Measurements from ENCODE around the gene ALKBH8.
"Not testable (repeated sequence)": the region's sequence is repeated elsewhere in the genome, so short reads cannot be mapped to it uniquely, and the experiment has no call there.

Gene ALKBH8

DNA sequence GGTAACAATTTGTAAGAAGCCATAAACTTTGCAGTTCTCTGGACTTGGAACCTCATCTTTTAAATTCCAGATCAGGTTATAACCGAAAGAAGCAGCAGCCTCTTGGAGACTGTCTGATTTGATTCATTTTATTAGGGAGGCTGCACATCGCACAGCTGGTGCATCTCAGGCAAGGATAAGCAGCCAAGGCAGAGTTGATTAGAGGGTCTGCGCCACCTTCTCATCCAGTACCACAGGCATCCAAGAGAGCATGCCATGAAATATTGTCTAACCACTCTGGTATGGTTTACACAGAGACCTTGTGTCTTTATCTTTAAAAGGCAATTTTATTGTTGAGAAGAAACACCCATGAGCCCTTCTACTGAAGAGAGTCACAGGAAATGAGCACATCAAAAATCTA lies 91.7 kb downstream of the ALKBH8 start:
- TF ChIP-seq, protein P1, sequence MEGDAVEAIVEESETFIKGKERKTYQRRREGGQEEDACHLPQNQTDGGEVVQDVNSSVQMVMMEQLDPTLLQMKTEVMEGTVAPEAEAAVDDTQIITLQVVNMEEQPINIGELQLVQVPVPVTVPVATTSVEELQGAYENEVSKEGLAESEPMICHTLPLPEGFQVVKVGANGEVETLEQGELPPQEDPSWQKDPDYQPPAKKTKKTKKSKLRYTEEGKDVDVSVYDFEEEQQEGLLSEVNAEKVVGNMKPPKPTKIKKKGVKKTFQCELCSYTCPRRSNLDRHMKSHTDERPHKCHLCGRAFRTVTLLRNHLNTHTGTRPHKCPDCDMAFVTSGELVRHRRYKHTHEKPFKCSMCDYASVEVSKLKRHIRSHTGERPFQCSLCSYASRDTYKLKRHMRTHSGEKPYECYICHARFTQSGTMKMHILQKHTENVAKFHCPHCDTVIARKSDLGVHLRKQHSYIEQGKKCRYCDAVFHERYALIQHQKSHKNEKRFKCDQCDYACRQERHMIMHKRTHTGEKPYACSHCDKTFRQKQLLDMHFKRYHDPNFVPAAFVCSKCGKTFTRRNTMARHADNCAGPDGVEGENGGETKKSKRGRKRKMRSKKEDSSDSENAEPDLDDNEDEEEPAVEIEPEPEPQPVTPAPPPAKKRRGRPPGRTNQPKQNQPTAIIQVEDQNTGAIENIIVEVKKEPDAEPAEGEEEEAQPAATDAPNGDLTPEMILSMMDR (IDR thresholded peaks at IDR 0.05; ENCODE audit: low read depth, low read length) = no peak
- no peak overlapping the region for H3K4me3 ChIP-seq (ENCODE audit: low read depth, low read length)

DNA sequence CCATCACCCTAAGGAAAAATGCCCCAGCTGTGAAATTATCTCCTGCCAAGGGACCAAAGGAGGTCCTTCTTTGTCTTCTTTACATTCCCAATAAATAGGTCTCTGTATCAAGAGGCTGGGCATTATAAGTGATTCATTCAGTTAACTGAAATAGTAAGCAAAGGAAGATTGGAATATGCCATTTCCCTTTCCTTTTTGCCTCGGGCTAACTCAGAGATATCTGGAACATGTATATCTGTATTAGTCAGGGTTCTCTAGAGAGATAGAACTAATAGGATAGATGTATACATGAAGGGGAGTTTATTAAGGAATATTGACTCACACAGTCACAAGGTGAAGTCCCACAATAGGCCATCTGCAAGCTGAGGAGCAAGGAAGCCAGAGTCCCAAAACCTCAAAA lies 92.6 kb downstream of the ALKBH8 start:
- no peak overlapping the region for H3K4me3 ChIP-seq (ENCODE audit: low read depth, low read length)
- TF ChIP-seq, protein P1 (IDR thresholded peaks at IDR 0.05; ENCODE audit: low read depth, low read length) = no peak

DNA sequence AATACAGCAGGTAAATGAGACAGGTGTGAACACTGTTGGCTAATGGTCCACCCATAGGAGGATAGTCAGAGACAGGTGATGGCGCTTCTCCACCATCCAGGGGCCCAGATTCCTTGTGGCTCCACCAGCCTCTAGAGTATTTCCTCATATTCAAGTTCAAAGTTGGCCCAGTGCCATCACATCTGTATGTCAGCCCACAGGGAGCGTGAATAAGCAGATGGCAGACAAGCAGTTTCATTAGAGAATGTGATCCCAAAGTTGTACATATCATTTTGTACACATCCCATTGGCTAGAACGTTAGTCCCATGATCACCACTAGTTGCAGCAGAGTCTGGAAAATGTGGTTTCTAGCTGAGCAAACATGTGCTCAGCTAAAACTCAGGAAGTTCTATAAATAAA lies 96.9 kb downstream of the ALKBH8 start:
- TF ChIP-seq, protein P1 (IDR thresholded peaks at IDR 0.05; ENCODE audit: low read depth, low read length) = no peak
- no peak overlapping the region for H3K4me3 ChIP-seq (ENCODE audit: low read depth, low read length)

DNA sequence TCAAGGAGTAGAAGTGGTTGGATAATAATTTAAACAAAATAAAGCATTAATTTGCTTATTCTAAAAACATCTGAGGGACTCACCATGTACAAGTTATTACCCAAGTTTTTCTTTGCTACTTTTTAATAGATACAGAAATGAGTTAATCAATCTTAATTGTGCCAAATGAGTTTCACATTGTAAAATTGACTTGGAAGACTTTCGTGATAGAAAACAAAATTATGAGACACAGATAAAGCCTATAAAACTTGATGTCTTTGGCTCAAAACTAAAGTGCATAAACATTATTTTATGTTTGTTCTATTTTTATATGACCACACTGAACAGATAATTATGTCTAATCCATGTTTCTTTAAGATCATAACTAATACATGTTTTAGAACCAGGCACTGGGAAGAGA lies 97.8 kb downstream of the ALKBH8 start:
- no peak overlapping the region for H3K4me3 ChIP-seq (ENCODE audit: low read depth, low read length)
- TF ChIP-seq, protein P1 (IDR thresholded peaks at IDR 0.05; ENCODE audit: low read depth, low read length) = no peak

DNA sequence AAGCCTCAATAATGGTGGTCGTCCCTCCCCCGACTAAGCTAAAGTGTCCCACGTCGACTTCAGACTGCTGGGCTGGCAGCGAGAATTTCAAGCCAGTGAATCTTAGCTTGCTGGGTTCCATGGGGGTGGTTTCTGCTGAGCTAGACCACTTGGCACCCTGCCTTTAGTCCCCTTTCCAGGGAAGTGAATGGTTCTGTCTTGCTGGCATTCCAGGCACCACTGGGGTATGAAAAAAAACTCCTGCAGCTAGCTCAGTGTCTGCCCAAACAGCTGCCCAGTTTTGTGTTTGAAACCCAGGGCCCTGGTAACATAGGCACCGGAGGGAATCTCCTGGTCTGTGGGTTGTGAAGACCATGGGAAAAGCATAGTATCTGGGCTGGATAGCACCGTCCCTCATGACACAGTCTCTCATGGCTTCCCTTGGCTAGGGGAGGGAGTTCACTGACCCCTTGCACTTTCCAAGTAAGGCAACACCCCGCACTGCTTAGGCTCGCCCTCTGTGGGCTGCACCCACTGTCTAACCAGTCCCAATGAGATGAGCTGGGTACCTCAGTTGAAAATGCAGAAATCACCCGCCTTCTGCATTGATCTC lies 99.2 kb downstream of the ALKBH8 start:
- not testable (repeated sequence) for H3K4me3 ChIP-seq (ENCODE audit: low read depth, low read length)

DNA sequence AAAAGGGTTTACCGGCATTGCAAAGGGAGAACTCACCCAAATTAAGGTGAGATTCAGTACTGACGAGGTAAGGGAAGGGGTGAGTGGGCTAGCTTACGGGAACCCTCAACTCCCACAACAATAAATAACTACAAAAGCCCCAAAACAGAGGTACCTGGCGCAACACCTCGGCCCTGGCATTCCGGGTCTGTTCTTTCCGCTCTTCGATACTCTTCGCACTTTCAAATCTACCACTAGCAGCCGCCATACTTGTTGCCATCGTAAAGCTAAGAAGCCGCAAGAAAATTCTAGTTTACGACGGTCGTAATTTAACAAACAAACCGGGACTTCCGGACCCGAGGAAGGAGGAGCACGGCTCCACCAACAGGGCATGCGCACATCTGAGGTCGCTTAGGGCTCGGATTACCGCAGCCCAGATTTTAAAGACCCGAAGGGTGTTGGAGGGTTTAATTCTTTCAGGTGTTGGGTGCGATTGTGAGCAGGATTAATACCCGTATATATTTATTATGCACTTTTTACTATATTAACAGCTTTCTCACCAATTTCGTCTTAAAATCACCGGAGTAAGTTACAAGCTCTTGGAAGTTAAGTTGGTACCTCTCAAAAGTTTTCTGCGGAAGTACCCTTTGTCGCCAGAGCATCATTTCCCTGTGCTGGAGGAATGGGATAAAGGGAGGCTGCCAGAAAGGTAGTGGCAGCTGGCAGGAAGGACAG lies 107.8 kb downstream of the ALKBH8 start, which contains the start of gene CWF19L2:
CWF19L2 (minus strand) TSS at position 268 of the 714 bp plus-strand sequence; CDS start at position 259, 9 bp downstream.
- peak within 1 kb of the TSS; percentile 80 for H3K4me3 ChIP-seq (ENCODE audit: low read depth, low read length)
- TF ChIP-seq, protein P1 (IDR thresholded peaks at IDR 0.05; ENCODE audit: low read depth, low read length) = no peak

DNA sequence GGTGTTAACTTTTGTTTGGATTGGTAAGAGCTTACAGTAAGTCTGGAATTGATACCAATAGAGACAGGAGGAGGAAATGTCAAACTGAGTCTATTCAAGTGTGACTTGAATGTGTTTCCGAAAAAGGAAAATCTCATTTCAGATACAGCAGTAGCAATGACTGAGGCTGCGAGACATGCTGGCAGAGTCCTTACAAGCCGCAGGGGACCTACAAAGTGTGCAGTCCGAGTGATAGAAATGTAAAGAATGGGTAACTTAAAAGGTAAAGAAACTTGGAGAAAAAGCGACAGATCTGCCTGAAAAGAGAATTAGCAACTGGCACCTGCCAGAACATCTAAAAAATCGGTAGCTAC lies 108.4 kb downstream of the ALKBH8 start:
- TF ChIP-seq, protein P1 (IDR thresholded peaks at IDR 0.05; ENCODE audit: low read depth, low read length) = no peak
- H3K4me3 ChIP-seq (ENCODE audit: low read depth, low read length) = peak overlapping the region; percentile 80

All from WI38 (cell line).